Measurements from ENCODE around the gene IPO8.

IPO8 gene

DNA sequence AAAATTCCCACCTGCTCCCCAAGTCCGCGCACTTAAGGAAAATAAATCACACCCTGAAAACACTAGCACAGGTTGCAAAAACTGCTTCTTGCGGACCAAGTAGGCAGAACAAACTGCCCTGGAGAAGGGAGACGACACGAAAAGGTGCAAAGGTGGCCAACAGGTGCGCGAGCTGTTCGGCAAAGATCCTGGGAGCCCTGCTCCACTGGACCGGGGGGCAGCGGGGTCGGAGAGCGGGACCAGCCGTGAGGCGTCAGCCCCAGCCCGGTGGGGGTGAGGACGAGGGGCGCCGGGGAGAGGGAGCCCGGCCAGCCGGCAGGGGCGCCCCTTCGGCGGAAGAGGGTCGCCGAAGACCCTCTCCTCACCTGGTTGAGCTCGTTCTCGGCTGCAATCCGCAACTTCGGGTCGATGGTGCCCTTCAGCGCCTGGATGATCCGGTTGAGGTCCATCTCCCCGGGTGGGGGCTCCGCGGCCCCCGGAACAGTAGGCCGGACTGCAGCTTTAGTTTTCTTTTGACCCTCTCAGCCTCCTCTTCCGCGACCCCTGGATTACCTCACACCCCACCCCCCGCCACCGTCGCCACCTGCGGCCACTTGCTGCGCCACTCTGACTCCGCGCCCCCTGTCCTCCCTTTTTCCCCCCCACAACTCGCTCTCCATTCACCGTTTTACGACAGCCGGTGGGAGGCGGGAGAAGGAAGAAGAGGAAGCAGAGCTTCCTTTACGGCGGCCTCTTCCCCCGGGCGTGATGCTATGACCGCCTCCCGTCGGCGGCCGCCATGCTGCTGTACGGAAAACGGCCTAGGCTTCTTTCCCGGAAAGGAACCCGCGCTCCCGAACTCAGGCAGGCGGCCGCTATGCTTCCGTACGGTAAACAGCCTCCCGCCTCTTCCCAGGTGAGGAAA lies at the start of gene IPO8:
Gene IPO8, minus strand, starts transcription at position 671 of the 904 bp plus-strand sequence. Its CDS starts 222 bp downstream, at position 449.
- peak; percentile 73 to 85 for DNase-seq (ENCODE audit: low read depth in 2 of 2)

DNA sequence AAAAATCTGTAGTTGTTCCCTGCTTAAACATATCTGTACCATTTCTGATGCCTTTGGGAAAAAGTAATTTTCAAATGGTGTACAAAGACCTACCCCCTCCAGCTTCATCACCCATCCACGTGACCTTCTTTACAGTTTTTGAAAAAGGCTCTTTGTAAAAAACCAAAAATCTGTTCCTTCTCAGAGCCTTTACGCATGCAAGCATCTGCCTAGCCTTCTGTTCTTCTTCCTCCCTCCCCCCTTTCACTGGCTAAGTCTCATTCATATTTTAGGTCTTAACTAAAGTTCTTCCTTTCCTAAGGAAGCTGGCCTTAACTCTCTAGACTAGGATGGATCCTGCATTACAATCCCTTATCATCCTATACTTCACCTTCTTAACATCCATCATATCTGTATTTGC lies 48.7 kb upstream of the IPO8 start:
- DNase-seq (ENCODE audit: low read depth in 2 of 2), result no peak

DNA sequence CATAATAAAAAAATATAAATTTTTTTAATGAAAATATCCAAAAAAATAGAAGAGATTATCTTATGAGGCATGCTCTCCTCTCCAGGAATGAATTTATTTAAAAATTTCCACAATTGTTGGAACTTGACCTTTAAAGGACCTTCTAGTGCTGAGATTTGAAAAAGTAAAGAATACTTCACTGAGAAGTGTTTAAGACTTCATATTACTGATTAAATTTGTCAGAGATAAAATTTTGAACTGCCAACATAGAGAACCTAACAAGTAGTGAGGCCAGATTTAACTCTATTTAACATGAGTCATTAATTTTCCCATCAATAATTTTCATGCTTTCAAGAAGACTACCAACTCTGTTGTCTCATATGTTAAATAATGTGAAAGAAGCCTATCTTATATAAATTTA lies 44.6 kb upstream of the IPO8 start:
- DNase-seq (ENCODE audit: low read depth in 2 of 2), result no peak

DNA sequence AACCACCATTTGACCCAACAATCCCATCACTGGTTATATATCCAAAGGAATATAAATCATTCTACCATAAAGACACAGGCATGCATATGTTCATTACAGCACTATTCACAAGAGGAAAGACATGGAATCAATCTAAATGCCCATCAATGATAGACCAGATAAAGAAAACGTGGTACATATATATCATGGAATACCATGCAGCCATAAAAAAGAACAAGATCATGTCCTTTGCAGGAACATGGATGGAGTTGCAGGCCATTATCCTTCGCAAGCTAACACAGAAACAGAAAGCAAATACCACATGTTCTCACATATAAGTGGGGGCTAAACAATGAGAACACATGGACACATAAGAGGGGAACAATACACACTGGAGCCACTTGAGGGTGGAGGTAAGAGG lies 43.4 kb upstream of the IPO8 start:
- no peak for DNase-seq (ENCODE audit: low read depth in 2 of 2)

DNA sequence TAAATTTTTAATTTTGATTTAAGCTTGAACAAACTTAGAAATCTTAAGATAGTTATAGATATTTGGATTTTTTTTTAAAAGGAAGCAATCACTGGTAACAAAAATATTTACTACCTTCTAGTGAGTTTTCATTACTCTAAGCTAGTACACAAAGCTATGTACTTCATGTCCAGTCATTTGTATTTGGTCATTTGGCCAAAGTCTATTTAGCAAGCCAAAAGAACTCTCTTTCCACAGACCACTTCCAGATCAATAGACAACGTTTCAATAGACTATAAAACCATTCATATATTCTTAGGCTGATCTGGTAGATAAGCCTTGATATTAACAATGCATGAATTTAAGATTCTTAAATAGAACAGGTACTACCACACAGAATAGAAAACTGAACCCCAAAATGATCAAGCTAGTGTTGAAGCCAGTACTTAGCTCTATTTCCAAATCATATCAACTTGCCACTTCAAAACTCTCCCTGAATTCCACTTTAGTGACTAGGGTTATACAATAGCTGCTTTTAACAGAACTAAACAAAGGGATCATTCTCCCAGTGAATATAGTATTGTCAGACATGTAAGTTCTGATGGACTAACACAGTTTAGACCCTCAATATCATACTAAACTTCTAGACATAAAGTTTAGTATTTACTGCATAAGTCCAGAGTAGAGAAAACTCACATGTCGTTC lies 37.4 kb upstream of the IPO8 start:
- DNase-seq (ENCODE audit: low read depth in 2 of 2), result no peak

DNA sequence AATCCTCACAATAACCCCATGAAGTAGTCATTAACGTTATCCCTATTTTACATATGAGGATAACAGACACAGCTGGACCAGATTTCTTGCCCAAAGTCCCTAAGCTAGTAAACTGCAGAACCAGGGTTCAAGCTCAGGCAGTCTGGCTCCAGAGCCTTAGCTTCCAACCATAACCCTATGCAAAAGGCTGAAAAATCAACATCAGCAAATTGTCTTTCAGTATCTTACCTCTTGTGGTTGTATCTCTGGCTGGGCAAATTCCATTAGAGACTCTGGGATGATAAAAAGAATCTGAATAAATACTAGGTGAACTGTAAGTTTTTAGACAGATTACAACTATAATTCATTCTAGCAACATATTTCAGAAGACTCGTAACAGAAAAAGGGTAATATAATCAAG lies 34.3 kb upstream of the IPO8 start:
- no peak for DNase-seq (ENCODE audit: low read depth in 2 of 2)

DNA sequence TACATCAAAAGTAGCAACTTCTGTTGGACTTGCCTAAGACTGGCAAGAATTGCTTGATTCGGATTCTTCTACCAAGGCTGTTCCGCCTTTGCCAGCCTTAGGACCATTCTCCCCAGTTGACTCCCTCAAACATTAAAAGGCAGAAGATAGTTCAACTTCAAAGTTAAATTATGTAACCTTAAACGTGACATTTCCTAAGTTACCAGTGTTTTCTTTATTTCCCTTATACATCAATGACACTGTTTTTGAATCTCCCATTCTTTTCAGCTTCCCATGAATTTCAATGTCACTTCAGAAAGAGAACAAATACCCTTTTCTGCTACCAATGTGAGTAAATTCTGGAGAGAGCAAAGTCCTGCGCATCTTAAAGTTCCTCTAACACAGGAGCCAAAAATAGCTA lies 33.9 kb upstream of the IPO8 start:
- DNase-seq (ENCODE audit: low read depth in 2 of 2), result no peak

DNA sequence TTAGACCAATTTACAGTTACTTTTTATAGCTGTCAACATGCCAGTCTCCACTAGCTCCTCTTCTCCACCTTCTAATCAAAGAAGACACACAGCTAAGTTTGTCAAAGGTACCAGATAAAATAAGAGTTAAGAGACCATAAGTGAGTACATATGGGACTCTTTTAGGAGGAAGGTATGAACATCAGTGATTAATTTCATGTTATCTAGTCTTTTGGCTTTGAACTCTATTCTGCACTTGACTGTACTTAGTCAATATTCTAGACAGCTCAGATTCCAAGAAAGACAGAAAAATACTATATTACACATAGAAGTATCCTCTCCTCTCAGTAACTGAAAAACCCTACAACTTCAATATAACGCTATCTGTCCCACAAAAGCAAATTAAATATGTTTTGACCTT lies 31.0 kb upstream of the IPO8 start:
- no peak for DNase-seq (ENCODE audit: low read depth in 2 of 2)

DNA sequence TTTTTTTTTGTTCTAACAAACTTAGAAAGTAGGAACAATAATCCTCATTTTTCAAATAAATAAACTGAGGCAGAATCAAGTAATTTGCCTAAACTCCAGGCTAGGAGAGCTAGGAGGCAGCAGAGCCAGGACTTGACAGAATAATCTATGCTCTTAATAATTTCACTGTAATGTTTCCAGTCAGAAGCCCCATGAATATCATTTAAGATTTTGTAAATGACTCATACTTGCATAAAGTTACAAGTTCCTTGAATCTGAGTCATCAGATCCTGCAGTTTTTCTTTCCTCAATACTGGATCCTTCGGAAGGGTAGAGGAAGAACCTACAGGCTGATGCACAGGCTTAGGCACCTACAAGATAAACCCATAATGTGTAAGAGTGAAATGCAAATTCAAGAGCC lies 30.1 kb upstream of the IPO8 start:
- DNase-seq (ENCODE audit: low read depth in 2 of 2), result no peak

DNA sequence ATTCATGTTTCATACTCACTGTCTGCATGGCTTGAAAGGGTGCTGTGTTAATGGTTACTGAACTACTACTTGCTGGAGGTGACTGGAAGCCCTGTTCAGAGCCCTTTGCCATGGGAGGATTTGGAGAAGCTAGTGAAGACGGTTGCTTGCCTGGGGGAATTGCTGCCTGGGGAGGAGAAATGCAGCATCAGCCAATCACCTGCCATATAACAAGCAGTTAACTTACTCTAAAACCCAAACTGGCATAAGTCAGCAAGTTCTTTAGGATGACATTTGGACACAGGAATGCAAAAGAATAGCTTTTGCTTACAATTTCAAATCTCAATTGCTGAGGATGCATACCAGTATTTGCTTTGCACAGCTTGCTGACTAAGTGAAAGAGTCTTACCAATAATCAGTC lies 23.4 kb upstream of the IPO8 start:
- DNase-seq (ENCODE audit: low read depth in 2 of 2), result no peak

DNA sequence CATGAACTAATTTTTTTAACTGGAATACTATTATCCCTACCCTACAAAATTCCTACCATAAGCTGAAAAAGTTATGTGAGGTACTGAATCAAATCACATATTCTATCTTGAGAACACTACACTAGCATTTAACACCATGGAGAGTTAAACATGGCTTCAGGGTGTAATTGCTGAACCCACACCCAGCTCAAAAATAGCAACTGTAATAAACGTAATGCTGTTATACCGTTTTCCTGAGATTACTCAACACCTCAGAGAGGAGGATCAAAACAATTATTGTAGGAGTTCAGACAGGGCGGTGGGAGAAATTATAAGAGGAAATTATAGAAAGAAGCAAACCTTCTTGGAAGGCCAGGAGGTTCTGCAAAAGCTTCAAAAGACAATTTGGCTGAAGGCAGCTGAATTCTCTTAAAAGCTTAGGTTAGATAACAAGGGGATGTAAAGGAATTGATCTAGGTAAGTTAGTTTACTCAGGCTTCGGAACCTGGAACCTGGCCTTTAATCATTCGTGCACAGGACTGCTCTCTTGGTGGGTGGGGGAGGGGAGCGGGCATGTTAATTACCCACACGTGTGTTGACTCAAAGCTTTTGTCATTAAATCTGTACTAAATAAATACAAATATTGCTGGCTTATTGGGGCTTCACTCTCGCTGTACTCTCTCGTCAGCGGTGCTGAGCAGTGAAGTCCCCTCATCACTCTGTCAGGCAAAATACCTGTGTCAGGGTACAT lies 12.1 kb upstream of the IPO8 start:
- DNase-seq (ENCODE audit: low read depth in 2 of 2), result no peak

DNA sequence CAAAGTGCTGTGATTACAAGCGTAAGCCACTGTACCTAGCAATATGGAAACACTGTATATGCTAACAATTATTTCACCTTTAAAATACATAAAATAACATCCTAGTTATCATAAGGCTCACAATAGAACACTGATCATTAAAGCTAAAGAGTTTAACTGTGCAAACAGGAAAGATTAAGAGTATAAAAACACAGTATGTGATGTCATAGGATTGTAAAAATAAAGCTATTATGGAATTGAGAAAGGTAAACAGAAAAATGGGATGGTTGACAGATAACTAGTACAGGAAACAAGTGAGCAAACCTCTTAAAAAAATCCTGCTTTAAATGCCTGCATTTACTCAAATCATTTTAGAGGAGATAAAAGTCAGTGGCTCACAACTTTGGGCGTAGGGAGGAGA lies 10.8 kb upstream of the IPO8 start:
- DNase-seq (ENCODE audit: low read depth in 2 of 2), result no peak

DNA sequence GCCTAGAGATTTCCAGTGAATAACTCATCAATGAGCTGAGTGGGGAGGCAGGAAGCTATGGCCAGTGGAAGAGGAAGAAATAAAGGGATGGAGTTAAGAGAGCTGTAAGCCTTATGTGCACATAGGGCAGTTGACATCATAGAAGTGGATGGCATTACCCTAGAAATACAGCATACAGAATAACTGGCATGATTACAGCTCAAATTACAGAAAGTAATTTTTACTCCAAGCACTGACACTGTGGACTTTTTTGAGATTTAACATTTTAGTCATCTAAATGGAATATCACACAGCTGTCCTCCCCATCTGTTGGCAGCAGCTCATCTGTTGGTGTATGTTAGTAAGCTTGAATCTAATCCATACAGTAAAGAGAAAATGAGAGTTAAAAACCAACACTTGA lies 5.4 kb upstream of the IPO8 start:
- DNase-seq (ENCODE audit: low read depth in 2 of 2), result no peak

DNA sequence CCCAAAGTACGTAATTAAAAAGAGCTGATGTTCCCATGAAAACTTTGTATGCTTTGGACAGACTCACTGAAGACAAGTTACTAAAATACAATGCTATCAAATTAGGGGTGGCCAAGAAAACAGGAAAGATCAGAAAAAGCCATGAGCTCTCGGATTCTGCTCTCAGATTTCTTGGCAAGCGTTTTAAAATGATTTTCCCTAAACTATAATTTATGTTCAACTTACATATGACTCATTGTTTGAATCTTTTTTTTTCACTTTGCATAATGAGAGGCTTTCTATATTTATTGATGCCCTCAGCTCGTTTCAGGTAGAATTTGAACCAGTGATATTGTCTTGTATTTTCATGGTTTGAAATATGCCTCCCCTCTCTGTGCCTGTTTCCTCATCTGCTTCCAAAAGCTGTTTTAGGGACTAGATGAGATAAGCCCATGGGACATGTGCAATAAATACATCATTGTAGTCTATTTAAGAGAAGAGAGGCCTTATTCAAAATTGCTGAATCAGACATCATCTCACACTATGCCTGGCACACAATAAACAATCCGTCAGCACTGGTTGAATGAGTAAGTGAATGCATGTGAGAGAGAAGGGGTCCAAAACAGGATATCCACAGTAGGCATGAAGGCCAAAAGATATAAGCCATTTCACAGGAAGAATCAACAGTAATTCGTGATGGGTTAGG lies 4.7 kb upstream of the IPO8 start:
- no peak for DNase-seq (ENCODE audit: low read depth in 2 of 2)

DNA sequence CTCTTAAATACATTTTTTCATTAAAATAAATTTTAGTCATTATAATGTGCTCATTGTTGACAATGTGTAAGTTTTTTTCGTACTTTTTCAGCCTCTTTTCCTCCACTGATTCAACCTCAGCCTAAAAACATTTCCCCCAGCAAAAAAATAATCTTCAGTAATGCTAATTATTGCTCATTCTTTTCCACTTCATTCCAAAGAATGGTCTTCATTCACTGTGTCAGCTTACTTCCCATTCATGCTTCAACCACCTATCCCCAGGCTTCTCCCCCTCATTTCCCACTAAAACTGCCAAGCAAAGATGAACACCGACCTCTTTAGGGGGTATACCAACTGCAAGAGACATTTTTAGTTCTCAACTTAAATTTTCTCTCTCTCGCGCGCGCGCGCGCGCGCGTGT lies 2.7 kb upstream of the IPO8 start:
- no peak for DNase-seq (ENCODE audit: low read depth in 2 of 2)

DNA sequence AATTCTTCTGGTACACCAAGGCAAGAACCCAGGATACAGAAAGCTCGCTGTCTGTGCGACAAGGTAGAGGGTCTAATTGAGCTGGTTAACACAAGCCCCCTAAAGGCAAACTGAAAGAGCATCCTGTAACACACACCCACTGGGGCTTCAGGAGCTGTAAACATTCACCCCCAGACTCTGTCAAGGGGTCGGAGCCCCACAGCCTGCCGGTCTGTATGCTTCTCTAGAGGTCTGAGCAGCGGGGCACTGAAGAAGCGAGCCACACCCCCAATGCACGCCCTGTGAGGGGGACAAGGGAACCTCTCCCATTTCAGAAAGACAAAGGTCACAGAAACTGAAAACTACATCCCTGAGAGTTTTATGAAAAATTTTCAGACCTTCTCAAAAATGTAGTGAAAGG lies 1.3 kb upstream of the IPO8 start:
- no peak for DNase-seq (ENCODE audit: low read depth in 2 of 2)

DNA sequence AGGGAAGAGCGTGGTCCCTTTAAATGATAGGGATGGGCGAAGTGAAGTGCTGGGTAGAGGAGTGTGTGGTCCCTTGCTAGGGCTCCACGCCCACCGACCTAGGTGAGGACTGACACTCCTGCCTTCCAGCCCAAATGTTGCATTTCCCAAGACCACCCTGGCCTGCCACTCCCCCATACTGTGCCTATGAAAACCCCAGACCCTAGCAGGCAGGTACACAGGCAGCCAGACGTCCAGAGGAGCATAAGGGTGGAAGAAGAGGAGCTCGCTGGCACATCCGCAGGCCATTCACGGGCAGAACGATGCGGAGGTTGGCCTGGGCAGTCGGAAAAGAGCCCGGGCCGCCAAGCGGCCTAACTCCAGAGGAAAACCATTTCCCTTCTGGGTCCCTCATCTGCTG lies 817 bp upstream of the IPO8 start:
- no peak for DNase-seq (ENCODE audit: low read depth in 2 of 2)

DNA sequence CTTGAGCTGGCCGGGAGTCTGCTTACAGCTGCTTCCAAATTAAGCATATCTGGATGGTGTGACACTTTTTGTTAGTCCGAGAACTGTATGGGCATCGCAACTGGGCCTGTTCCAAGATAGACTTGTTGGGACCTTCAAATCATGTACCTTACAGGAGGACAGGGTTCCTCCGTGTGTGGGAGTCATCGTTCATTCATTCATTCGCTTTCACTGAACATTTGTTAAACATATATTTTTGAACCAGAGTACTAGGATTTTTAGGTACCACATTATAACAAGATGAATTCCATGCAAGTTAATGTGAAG lies 387 bp upstream of the IPO8 start:
- no peak for DNase-seq (ENCODE audit: low read depth in 2 of 2)

DNA sequence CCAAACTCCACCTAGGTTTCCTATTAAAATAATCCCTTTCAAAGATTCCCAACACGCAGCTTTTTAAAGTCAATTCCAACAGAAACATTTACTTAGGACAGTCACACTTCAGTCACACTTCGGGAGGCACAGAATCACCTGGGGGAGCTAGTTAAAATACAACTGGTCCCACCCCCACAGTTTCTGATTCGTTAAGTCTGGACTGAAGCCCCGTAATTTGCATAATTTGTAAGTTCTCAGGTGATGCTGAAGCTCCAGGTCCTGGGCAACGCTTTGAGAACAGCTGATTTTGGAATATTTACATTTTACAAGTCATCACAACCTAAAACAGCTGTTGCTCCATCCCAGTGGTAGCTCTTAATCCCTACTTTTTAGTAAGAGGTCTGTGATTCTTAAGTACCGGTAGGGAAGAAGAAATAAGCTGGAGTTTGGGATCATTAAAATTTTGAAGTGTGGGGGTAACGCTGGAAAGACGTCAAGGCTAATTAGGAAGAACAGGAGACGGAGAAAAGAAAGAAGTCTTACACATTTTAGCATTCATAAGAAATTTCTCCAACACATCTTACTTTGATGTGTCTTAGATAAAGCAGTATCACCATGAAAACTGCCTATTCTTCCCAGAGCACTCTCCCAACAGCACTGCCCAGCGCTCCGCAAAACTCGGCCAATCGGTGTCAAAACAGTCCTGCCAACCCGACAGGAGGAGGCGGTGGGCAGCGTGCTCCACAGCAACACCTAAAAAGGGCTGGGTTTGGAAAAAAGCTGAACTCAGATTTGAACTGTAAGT lies 1.1 kb downstream of the IPO8 start:
- no peak for DNase-seq (ENCODE audit: low read depth in 2 of 2)

DNA sequence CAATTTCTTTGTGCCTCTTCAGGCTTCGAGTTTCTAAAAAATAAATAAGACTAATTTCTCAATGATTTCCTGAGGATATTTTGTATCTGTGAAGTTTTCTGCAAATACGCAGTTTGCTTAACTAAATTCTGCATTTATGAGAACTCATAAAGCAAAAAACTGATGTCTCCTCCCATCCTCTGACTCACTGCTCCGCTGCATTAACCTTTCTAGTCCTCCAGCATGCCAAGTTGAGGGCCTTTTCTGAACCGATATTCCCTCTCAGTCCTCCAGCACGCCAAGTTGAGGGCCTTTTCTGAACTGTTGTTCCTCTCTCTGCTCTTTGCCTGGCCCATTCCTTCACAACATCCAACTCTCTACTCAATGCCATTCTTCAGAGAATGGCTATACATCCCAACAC lies 3.2 kb downstream of the IPO8 start:
- DNase-seq (ENCODE audit: low read depth in 2 of 2), result no peak

DNA sequence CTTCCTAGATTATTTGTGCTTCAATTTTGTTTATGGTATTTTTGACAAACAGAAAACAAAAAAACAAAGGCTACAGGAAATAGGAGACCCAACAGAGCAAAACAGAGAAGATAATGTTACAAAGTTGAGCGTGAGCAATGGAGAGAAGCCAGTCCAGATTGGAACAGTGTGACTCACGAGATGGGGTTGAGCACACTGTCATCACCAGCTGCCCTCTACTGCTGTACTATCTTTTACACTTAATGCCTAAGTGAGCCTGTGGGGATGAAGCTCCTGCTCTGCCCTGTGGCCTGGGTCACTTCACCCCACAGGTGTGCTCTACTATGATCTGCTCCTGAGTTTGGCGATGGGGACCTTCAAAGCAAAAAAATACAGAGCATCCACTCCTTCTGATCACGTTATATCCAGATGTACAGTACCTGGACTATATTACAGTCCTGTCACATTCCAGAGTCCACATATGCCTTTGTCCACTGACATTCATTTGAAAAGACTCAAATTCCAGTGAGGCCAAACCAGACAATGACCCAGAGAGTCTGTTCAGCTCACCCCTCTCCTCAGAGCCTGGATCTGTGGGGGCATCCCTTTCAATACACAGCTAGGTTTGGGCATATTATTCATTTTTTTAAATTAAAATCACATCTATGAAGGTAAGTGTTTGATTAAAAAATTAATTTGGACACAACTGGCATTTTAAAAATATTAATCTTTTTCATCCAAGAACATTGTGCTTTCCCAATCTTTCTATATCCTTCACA lies 4.4 kb downstream of the IPO8 start:
- no peak for DNase-seq (ENCODE audit: low read depth in 2 of 2)

All from stimulated activated CD4-positive, alpha-beta T cell treated with anti-CD3 and anti-CD28 coated beads, Interleukin-4, amount 100 ng/mL, for 48 hours (primary cell).